GM12892 (cell line): ENCODE measurements around the gene EVX1.

Experiments used
- POLR2A ChIP-seq: IDR thresholded peaks from 2 replicates; pipeline ENCODE4 v1.6.1; 2011; ENCODE audit warnings: low read depth, low read length, control low read depth
- POLR2AphosphoS5 ChIP-seq: IDR thresholded peaks from 2 replicates; pipeline ENCODE4 v1.6.1; 2011; ENCODE audit warnings: low read depth, low read length, control low read depth
- TAF1 ChIP-seq: IDR thresholded peaks from 2 replicates; pipeline ENCODE4 v1.6.1; 2011; ENCODE audit warnings: low read depth, mild to moderate bottlenecking, control low read depth, low read length, borderline replicate concordance

GRCh38 chr7:27237735-27238334 is 4.8 kb upstream of the EVX1 start:
- TF ChIP-seq POLR2A: no peak
- TF ChIP-seq POLR2AphosphoS5: no peak
- no peak for TF ChIP-seq TAF1
